Trophoblast cell (in vitro differentiated cells and primary cell): ENCODE data around the gene CNTN4.

Experiments
- DNase-seq, 2 donors: peaks; one replicate each; pipeline ENCODE4 v3.0.0-alpha.2; 2016
- H2AFZ ChIP-seq: 2 replicates; pipeline ENCODE4 v1.6.1; 2013; ENCODE audit warnings: low read length, moderate library complexity, mild to moderate bottlenecking; ENCODE audit not compliant: insufficient read depth, poor library complexity
- H2AK5ac ChIP-seq: 2 replicates; pipeline ENCODE4 v1.6.1; 2013; ENCODE audit warnings: mild to moderate bottlenecking, low read length
- H2BK120ac ChIP-seq: 2 replicates; pipeline ENCODE4 v1.6.1; 2013; ENCODE audit warnings: low read length, mild to moderate bottlenecking, moderate library complexity; ENCODE audit not compliant: insufficient read depth, poor library complexity
- H2BK12ac ChIP-seq: 2 replicates; pipeline ENCODE4 v1.6.1; 2013; ENCODE audit warnings: mild to moderate bottlenecking, low read length, moderate library complexity
- H2BK5ac ChIP-seq: 2 replicates; pipeline ENCODE4 v1.6.1; 2013; ENCODE audit warnings: low read length, low read depth, moderate library complexity, mild to moderate bottlenecking; ENCODE audit not compliant: poor library complexity
- H3K14ac ChIP-seq: 2 replicates; pipeline ENCODE4 v1.6.1; 2013; ENCODE audit warnings: mild to moderate bottlenecking, low read length
- H3K18ac ChIP-seq: 2 replicates; pipeline ENCODE4 v1.6.1; 2013; ENCODE audit warnings: mild to moderate bottlenecking, low read length
- H3K23ac ChIP-seq: 2 replicates; pipeline ENCODE4 v1.6.1; 2013; ENCODE audit warnings: low read length
- H3K27ac ChIP-seq: 2 replicates; pipeline ENCODE4 v1.5.1; 2013; ENCODE audit warnings: low read depth, mild to moderate bottlenecking, inconsistent platforms, low read length, moderate library complexity
- H3K27me3 ChIP-seq: 2 replicates; pipeline ENCODE4 v1.6.1; 2013; ENCODE audit warnings: inconsistent platforms, mild to moderate bottlenecking, low read length, moderate library complexity; ENCODE audit not compliant: insufficient read depth
- H3K36me3 ChIP-seq, 2 experiments: 1 replicate in 1 of 2; 2 replicates in 1 of 2; pipeline ENCODE4 v1.6.1; 2013; ENCODE audit warnings: low read length in 2 of 2, mild to moderate bottlenecking in 2 of 2, moderate library complexity in 1 of 2; ENCODE audit not compliant: insufficient read depth in 2 of 2, control insufficient read depth in 1 of 2
- H3K4ac ChIP-seq: 2 replicates; pipeline ENCODE4 v1.6.1; 2013; ENCODE audit warnings: low read depth, mild to moderate bottlenecking, low read length, moderate library complexity
- H3K4me1 ChIP-seq, 2 experiments: 1 replicate in 1 of 2; 2 replicates in 1 of 2; pipeline ENCODE4 v1.6.1; 2013; ENCODE audit warnings: low read length in 2 of 2, mild to moderate bottlenecking in 2 of 2, moderate library complexity in 1 of 2; ENCODE audit not compliant: insufficient read depth in 2 of 2, control insufficient read depth in 1 of 2
- H3K4me2 ChIP-seq: 2 replicates; pipeline ENCODE4 v1.6.1; 2013; ENCODE audit warnings: inconsistent platforms, mild to moderate bottlenecking, low read length, moderate library complexity
- H3K4me3 ChIP-seq: 2 replicates; pipeline ENCODE4 v1.5.1; 2013; ENCODE audit warnings: mild to moderate bottlenecking, low read depth, low read length, inconsistent platforms
- H3K79me1 ChIP-seq: one replicate; pipeline ENCODE4 v1.6.1; 2013; ENCODE audit warnings: low read length
- H3K79me2 ChIP-seq: 2 replicates; pipeline ENCODE4 v1.6.1; 2013; ENCODE audit warnings: low read length, mild to moderate bottlenecking; ENCODE audit not compliant: control insufficient read depth, insufficient read depth, poor library complexity
- H3K9ac ChIP-seq: 2 replicates; pipeline ENCODE4 v1.6.1; 2013; ENCODE audit warnings: mild to moderate bottlenecking, low read length
- H3K9me3 ChIP-seq: 2 replicates; pipeline ENCODE4 v1.6.1; 2013; ENCODE audit warnings: low read depth, mild to moderate bottlenecking, control low read depth, inconsistent platforms, low read length; ENCODE audit not compliant: insufficient read depth
- H4K12ac ChIP-seq: 2 replicates; pipeline ENCODE4 v1.6.1; 2013; ENCODE audit warnings: low read depth, mild to moderate bottlenecking, low read length, moderate library complexity
- H4K8ac ChIP-seq: 2 replicates; pipeline ENCODE4 v1.6.1; 2013; ENCODE audit warnings: low read depth, mild to moderate bottlenecking, low read length, moderate library complexity
- H4K91ac ChIP-seq: one replicate; pipeline ENCODE4 v1.6.1; 2013; ENCODE audit warnings: low read depth, mild to moderate bottlenecking, low read length, moderate library complexity
- WGBS: extraction: QIAGEN DNeasy Blood & Tissue Kit; methylation state at CpG from one replicate; pipeline ENCODE4 v1.1.7; 2013; ENCODE audit warnings: missing lambda C conversion rate; ENCODE audit not compliant: insufficient read length, insufficient coverage; ENCODE audit errors: extremely low coverage; 5-methylcytosine and 5-hydroxymethylcytosine counted together

The CNTN4 gene

DNA sequence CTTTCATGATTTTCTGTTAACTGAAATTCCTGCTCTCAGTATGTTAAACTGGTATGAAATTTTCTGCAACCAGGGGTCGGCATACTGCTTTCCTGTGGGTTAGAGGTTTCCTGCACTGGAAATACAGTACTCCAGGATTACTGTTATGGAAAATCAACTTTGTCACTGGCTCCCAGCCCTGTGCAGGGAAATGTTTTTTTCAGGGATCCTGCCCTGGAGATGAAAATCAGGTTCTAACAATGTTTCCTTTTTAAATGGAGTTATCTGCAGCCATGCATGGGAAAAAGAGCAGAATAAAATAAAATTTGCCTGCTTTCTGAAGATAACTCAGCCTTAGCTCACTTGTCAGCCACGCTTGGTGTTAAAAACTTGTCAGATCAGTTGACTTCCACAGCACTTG is 791.1 kb downstream of the CNTN4 start:
- no peak overlapping the region for H4K8ac ChIP-seq
- H3K23ac ChIP-seq, result no peak overlapping the region

GRCh38 chr3:2896308-2896939 is 797.8 kb downstream of the CNTN4 start:
- Histone ChIP-seq H3K9ac (no peak overlapping the region), H3K4me1 (no peaks in the 10 kb centered on the region), H3K23ac (no peak overlapping the region), H3K27me3 (no peaks in the 10 kb centered on the region), H4K91ac (no peak overlapping the region), H2BK120ac (no peak overlapping the region), H2AFZ (no peak overlapping the region), H3K79me1 (no peaks in the 10 kb centered on the region), H3K18ac (no peak overlapping the region), H3K27ac (no peak overlapping the region), H3K4me2 (no peak overlapping the region), H3K36me3 (no peaks in the 10 kb centered on the region), H2BK5ac (no peak overlapping the region), H2BK12ac (no peak overlapping the region), H4K8ac (no peak overlapping the region), H3K4me3 (no peak overlapping the region), H2AK5ac (no peak overlapping the region), H3K9me3 (no peaks in the 10 kb centered on the region), H3K14ac (no peak overlapping the region), H4K12ac (no peak overlapping the region), H3K79me2 (no peaks in the 10 kb centered on the region), H3K4ac (no peak overlapping the region)
- no CpG with 5 or more reads among the region's 3 CpGs for WGBS
- no peak for DNase-seq

More for the DNA sequence above, 791.1 kb downstream of the CNTN4 start:
- no peak overlapping the region for H2AFZ ChIP-seq
- H3K4me3 ChIP-seq, result no peak overlapping the region
- H3K4me2 ChIP-seq, result no peak overlapping the region
- no peaks in the 10 kb centered on the region for H3K79me1 ChIP-seq
- no peak overlapping the region for H2BK120ac ChIP-seq
- no peak overlapping the region for H4K91ac ChIP-seq
- H3K4me1 ChIP-seq, result no peaks in the 10 kb centered on the region
- WGBS, result no CpG with 5 or more reads among the region's 2 CpGs
- no peaks in the 10 kb centered on the region for H3K9me3 ChIP-seq
- no peak overlapping the region for H2AK5ac ChIP-seq
- H3K14ac ChIP-seq, result no peak overlapping the region
- no peak overlapping the region for H4K12ac ChIP-seq
- no peak overlapping the region for H2BK5ac ChIP-seq
- no peak overlapping the region for H2BK12ac ChIP-seq
- H3K36me3 ChIP-seq, result no peaks in the 10 kb centered on the region
- H3K79me2 ChIP-seq, result no peaks in the 10 kb centered on the region
- H3K4ac ChIP-seq, result no peak overlapping the region
- no peak overlapping the region for H3K9ac ChIP-seq
- H3K18ac ChIP-seq, result no peak overlapping the region
- no peak overlapping the region for H3K27ac ChIP-seq
- no peak for DNase-seq
- no peaks in the 10 kb centered on the region for H3K27me3 ChIP-seq

DNA sequence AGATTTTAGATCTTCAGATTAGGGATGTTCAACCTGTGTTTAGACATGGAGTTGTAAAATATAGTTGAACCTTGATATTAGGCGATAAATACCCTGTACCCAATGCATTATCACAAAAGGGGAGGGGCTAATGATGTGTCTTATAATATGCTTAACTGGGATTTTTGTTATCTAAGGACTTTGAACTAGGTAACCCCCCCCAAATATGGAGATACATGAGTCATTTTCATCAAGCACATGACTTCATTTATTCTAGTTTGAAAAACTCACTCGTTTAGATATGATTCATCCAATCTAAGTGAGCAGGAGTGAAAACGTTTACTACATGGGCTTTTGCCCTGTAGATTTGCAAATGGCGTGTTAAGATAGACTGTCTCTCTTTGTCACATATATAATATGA is 799.2 kb downstream of the CNTN4 start:
- Histone ChIP-seq H4K91ac (no peak overlapping the region), H3K23ac (no peak overlapping the region), H2AFZ (no peak overlapping the region), H3K79me2 (no peaks in the 10 kb centered on the region), H2BK12ac (no peak overlapping the region), H3K4me2 (no peak overlapping the region), H3K18ac (no peak overlapping the region), H3K27me3 (no peaks in the 10 kb centered on the region), H3K9ac (no peak overlapping the region), H3K14ac (no peak overlapping the region), H3K4ac (no peak overlapping the region), H3K4me3 (no peak overlapping the region), H4K8ac (no peak overlapping the region), H2BK5ac (no peak overlapping the region), H2AK5ac (no peak overlapping the region), H3K27ac (no peak overlapping the region), H4K12ac (no peak overlapping the region), H3K79me1 (no peaks in the 10 kb centered on the region), H2BK120ac (no peak overlapping the region), H3K9me3 (no peaks in the 10 kb centered on the region), H3K4me1 (no peaks in the 10 kb centered on the region), H3K36me3 (no peaks in the 10 kb centered on the region)
- DNase-seq, result no peak
- no CpG with 5 or more reads among the region's 4 CpGs for WGBS

DNA sequence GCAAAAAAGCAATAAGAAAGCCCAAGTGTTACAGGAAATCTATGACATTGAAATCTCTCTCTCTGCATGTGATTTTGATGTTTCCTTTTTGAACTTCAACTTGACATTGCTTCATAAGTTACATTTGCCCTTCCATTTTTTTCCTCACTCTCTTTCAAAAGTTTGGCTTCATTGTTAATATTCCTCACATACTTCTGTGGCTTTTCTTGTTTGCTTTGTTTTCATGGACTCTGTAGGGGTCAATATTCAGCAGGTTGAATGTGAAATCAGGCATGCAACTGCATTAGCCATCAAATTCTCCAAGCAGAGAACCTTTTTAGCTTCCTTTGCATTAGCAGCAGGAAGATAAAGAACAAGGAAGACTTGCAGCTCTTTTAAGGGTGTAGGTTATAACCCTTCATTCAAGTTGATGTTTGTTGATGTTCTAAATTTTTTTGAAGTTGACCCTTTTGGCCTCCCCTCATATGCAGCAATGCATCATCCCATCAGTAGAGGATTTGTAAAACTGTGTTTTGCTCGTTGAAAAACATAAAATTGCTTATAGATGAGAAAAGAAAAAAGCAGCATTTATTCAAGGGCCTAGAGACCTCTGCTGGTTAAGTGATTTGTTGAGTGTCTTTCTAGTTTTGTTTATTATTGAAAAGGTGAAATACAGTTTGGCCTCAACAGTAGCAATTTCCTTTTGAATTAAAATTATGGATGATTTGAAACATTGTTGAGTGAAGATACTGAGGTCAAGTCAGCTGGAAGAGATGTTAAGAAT is 800.1 kb downstream of the CNTN4 start:
- no peak overlapping the region for H3K18ac ChIP-seq
- H3K27ac ChIP-seq, result no peak overlapping the region
- H3K14ac ChIP-seq, result no peak overlapping the region
- no peak overlapping the region for H4K8ac ChIP-seq
- no CpG with 5 or more reads among the region's 1 CpG for WGBS
- H2BK120ac ChIP-seq, result no peak overlapping the region
- DNase-seq, result no peak
- H2BK5ac ChIP-seq, result no peak overlapping the region
- H2BK12ac ChIP-seq, result no peak overlapping the region
- no peak overlapping the region for H3K4me2 ChIP-seq
- no peak overlapping the region for H2AK5ac ChIP-seq
- no peaks in the 10 kb centered on the region for H3K79me2 ChIP-seq
- no peaks in the 10 kb centered on the region for H3K27me3 ChIP-seq
- H3K4ac ChIP-seq, result no peak overlapping the region
- no peaks in the 10 kb centered on the region for H3K36me3 ChIP-seq
- H4K91ac ChIP-seq, result no peak overlapping the region
- no peak overlapping the region for H4K12ac ChIP-seq
- H3K9me3 ChIP-seq, result no peaks in the 10 kb centered on the region
- H3K79me1 ChIP-seq, result no peaks in the 10 kb centered on the region
- H3K4me3 ChIP-seq, result no peak overlapping the region
- H3K9ac ChIP-seq, result no peak overlapping the region
- H3K23ac ChIP-seq, result no peak overlapping the region
- no peak overlapping the region for H2AFZ ChIP-seq
- no peaks in the 10 kb centered on the region for H3K4me1 ChIP-seq
